ENCODE measurements around the gene GLI3. TPM values are rescaled to one million over a fixed set of nuclear protein-coding genes. Genes with fewer than 3 reads are reported as not detected.

The GLI3 gene
- total and polyA plus RNA-seq, 10 donors, result 0.17 to 9.2 (median 1.8) TPM

DNA sequence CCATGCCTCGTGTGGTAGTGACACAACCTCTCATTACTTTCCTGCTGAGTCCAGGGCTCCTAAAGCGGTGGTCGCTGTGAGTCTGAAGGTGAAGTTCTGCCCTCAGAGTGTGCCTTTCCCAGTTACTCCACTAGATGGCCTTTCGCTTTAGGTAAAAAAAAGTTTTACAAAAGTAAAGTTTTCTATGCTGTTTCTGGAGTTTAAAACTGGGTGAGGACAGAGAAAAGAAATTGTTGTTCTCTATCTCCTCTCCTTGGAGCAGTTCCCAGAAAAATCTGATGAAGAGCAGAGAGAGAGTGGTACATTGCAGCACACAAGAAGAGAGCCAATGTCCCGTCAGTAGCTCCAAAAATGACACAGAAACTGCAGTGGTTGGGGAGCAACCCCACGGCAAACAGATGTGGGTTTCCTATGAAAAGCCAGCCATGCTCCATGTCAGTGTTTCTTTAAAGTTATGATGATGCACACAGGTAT lies 257.1 kb downstream of the GLI3 start:
- no peak for TF ChIP-seq POLR2AphosphoS5 (IDR thresholded peaks at IDR 0.05)
- no peak for TF ChIP-seq POLR2A (IDR thresholded peaks at IDR 0.05)
- TF ChIP-seq, protein P1, sequence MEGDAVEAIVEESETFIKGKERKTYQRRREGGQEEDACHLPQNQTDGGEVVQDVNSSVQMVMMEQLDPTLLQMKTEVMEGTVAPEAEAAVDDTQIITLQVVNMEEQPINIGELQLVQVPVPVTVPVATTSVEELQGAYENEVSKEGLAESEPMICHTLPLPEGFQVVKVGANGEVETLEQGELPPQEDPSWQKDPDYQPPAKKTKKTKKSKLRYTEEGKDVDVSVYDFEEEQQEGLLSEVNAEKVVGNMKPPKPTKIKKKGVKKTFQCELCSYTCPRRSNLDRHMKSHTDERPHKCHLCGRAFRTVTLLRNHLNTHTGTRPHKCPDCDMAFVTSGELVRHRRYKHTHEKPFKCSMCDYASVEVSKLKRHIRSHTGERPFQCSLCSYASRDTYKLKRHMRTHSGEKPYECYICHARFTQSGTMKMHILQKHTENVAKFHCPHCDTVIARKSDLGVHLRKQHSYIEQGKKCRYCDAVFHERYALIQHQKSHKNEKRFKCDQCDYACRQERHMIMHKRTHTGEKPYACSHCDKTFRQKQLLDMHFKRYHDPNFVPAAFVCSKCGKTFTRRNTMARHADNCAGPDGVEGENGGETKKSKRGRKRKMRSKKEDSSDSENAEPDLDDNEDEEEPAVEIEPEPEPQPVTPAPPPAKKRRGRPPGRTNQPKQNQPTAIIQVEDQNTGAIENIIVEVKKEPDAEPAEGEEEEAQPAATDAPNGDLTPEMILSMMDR (IDR thresholded peaks at IDR 0.05 in 8 of 11, conservative IDR thresholded peaks at IDR 0.05 in 3 of 11), result peak in 9 of 11 experiments; percentile 33 to 66 (median 50)
- H3K4me1 ChIP-seq, result peaks cover 0 to 10% (median 2%) of the 10 kb centered on the region in 6 donors
- H3K27me3 ChIP-seq (replicated peaks in 1 of 7), result no peaks in the 10 kb centered on the region
- intact Hi-C loops (cut with DNase I; ENCODE audit: low total_unique reads), result no loop called here
- 30 to 37% (median 32%) methylated on average over 6 of the region's 6 CpGs for WGBS, 5 donors
- no peak overlapping the region for H3K27ac ChIP-seq
- H3K36me3 ChIP-seq, result no peaks in the 10 kb centered on the region
- H3K9me3 ChIP-seq, result no peaks in the 10 kb centered on the region
- H3K4me3 ChIP-seq, result no peak overlapping the region
- no peak for DNase-seq

- no peak overlapping the region for H3K4me3 ChIP-seq
- intact Hi-C loops (cut with DNase I; ENCODE audit: low total_unique reads), result no loop called here
- H3K27me3 ChIP-seq (replicated peaks in 1 of 7), result no peaks in the 10 kb centered on the region
- no peak for TF ChIP-seq POLR2A (IDR thresholded peaks at IDR 0.05)
- TF ChIP-seq, protein P1 (IDR thresholded peaks at IDR 0.05 in 8 of 11, conservative IDR thresholded peaks at IDR 0.05 in 3 of 11), result no peak
- no peak for TF ChIP-seq POLR2AphosphoS5 (IDR thresholded peaks at IDR 0.05)
- 88 to 95% (median 92%) methylated on average over 4 of the region's 4 CpGs for WGBS, 5 donors
- H3K9me3 ChIP-seq, result no peaks in the 10 kb centered on the region
- H3K27ac ChIP-seq, result no peak overlapping the region
- H3K36me3 ChIP-seq, result no peaks in the 10 kb centered on the region
- H3K4me1 ChIP-seq, result peaks cover 0 to 10% (median 2%) of the 10 kb centered on the region in 6 donors
- no peak for DNase-seq
These were observed 258.2 kb downstream of the GLI3 start for GRCh38 chr7:41978858-41979257.

DNA sequence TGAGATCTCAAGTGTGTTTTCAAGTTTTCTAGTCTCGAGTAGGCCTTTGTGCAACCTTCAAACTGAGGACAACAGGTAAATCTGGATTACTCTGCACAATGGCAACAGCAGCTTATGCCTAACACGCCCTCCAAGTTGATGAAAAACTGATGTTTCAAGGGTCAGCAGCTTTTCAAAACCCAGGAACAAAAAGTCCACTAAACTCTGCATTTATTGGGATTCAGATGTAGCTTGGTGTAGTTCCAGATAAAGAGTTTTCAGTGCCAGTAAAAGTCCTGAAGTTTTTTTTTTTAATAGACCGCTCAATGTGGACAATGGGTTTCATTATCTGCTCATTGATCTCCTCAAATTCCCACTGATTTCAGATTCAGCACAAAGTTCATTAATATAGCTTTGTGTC lies 259.3 kb downstream of the GLI3 start:
- Histone ChIP-seq H3K4me3 (no peak overlapping the region), H3K4me1 (peaks cover 0 to 10% (median 2%) of the 10 kb centered on the region in 6 donors), H3K27ac (no peak overlapping the region), H3K36me3 (no peaks in the 10 kb centered on the region), H3K27me3 (replicated peaks in 1 of 7) (no peaks in the 10 kb centered on the region), H3K9me3 (no peaks in the 10 kb centered on the region)
- intact Hi-C loops (cut with DNase I; ENCODE audit: low total_unique reads), result no loop called here
- DNase-seq, result no peak
- 75 to 82% (median 80%) methylated on average over 3 of the region's 3 CpGs for WGBS, 5 donors
- TF ChIP-seq POLR2AphosphoS5 (IDR thresholded peaks at IDR 0.05) (no peak), POLR2A (IDR thresholded peaks at IDR 0.05) (no peak)
- TF ChIP-seq, protein P1 (IDR thresholded peaks at IDR 0.05 in 8 of 11, conservative IDR thresholded peaks at IDR 0.05 in 3 of 11), result no peak

- WGBS, 5 donors, result 56 to 67% (median 59%) methylated on average over 9 of the region's 9 CpGs
These were observed 259.8 kb downstream of the GLI3 start for GRCh38 chr7:41977151-41977651.

More at GRCh38 chr7:41977151-41977651, 259.8 kb downstream of the GLI3 start:
- H3K4me3 ChIP-seq, result no peak overlapping the region
- DNase-seq, result no peak
- H3K27me3 ChIP-seq (replicated peaks in 1 of 7), result no peaks in the 10 kb centered on the region
- H3K4me1 ChIP-seq, result peaks cover 0 to 10% (median 2%) of the 10 kb centered on the region in 6 donors
- H3K9me3 ChIP-seq, result no peaks in the 10 kb centered on the region
- no peak for TF ChIP-seq POLR2AphosphoS5 (IDR thresholded peaks at IDR 0.05)
- TF ChIP-seq, protein P1 (IDR thresholded peaks at IDR 0.05 in 8 of 11, conservative IDR thresholded peaks at IDR 0.05 in 3 of 11), result peak in 8 of 11 experiments; percentile 29 to 64 (median 52)
- no peak overlapping the region for H3K27ac ChIP-seq
- H3K36me3 ChIP-seq, result no peaks in the 10 kb centered on the region
- intact Hi-C loops (cut with DNase I; ENCODE audit: low total_unique reads), result no loop called here

All from spleen (tissue), 11 donors.